RWPE2 (cell line): ENCODE results near the gene ATP6V0E1.

ENCODE experiments used
- ATAC-seq: fragments of 200-7000 bp; cut with Tn5 transposase; 3 replicates; pipeline ENCODE4 v1.9.1; 2021; ENCODE audit warnings: low read depth
- DNase-seq: peaks from one replicate; pipeline ENCODE4 v3.0.0-alpha.2; 2020; ENCODE audit warnings: low spot score
- H3K27ac ChIP-seq: fragments of 450-650 bp; 2 replicates; pipeline ENCODE4 v1.5.1; 2017; ENCODE audit warnings: mild to moderate bottlenecking; ENCODE audit not compliant: poor library complexity, severe bottlenecking
- H3K27me3 ChIP-seq: fragments of 250-450 bp; sonication (Bioruptor Pico); 2 replicates; pipeline ENCODE4 v1.5.1; 2021; ENCODE audit warnings: mild to moderate bottlenecking, moderate library complexity; ENCODE audit not compliant: insufficient read depth, poor library complexity, severe bottlenecking
- H3K36me3 ChIP-seq: fragments of 250-450 bp; sonication (Bioruptor Pico); 2 replicates; pipeline ENCODE4 v1.5.1; 2020; ENCODE audit warnings: low read depth, mild to moderate bottlenecking, moderate library complexity
- H3K4me1 ChIP-seq: fragments of 250-450 bp; sonication (Bioruptor Pico); 2 replicates; pipeline ENCODE4 v1.5.1; 2021; ENCODE audit warnings: mild to moderate bottlenecking, moderate library complexity; ENCODE audit not compliant: insufficient read depth, poor library complexity, severe bottlenecking
- H3K4me3 ChIP-seq: fragments of 250-450 bp; sonication (Bioruptor Pico); 2 replicates; pipeline ENCODE4 v1.5.1; 2021; ENCODE audit warnings: mild to moderate bottlenecking, moderate library complexity; ENCODE audit not compliant: severe bottlenecking
- H3K9me3 ChIP-seq: fragments of 250-450 bp; sonication (Bioruptor Pico); 2 replicates; pipeline ENCODE4 v1.5.1; 2021; ENCODE audit warnings: mild to moderate bottlenecking, moderate library complexity; ENCODE audit not compliant: severe bottlenecking
- CTCF ChIP-seq: fragments of 450-650 bp; IDR thresholded peaks from one replicate; pipeline ENCODE4 v1.5.1; 2017; ENCODE audit warnings: mild to moderate bottlenecking, moderate library complexity; ENCODE audit not compliant: poor library complexity, severe bottlenecking

Gene ATP6V0E1

GRCh38 chr5:172973127-172973916 is 10.2 kb upstream of the ATP6V0E1 start:
- no peak for ATAC-seq
- Histone ChIP-seq H3K4me3 (no peak overlapping the region), H3K4me1 (no peaks in the 10 kb centered on the region), H3K27ac (no peak overlapping the region), H3K9me3 (no peaks in the 10 kb centered on the region), H3K36me3 (peaks cover 15% of the 10 kb centered on the region), H3K27me3 (no peaks in the 10 kb centered on the region)
- DNase-seq: no peak
- TF ChIP-seq CTCF: no peak

GRCh38 chr5:172973931-172974330 is 9.6 kb upstream of the ATP6V0E1 start:
- H3K27ac ChIP-seq: no peak overlapping the region
- H3K27me3 ChIP-seq: no peaks in the 10 kb centered on the region
- TF ChIP-seq CTCF: no peak
- no peaks in the 10 kb centered on the region for H3K4me1 ChIP-seq
- H3K4me3 ChIP-seq: no peak overlapping the region
- no peak for ATAC-seq
- no peak for DNase-seq
- peaks cover 12% of the 10 kb centered on the region for H3K36me3 ChIP-seq
- no peaks in the 10 kb centered on the region for H3K9me3 ChIP-seq

- no peaks in the 10 kb centered on the region for H3K4me1 ChIP-seq
- H3K4me3 ChIP-seq: no peak overlapping the region
- H3K36me3 ChIP-seq: no peaks in the 10 kb centered on the region; the same call in 1 of the 2 replicates
- no peaks in the 10 kb centered on the region for H3K27me3 ChIP-seq
- TF ChIP-seq CTCF: no peak
- no peak for DNase-seq
- no peaks in the 10 kb centered on the region for H3K9me3 ChIP-seq
- H3K27ac ChIP-seq: no peak overlapping the region
- ATAC-seq: no peak
Measured at GRCh38 chr5:172975289-172975688, 8.3 kb upstream of the ATP6V0E1 start.

GRCh38 chr5:172979778-172980177 is 3.8 kb upstream of the ATP6V0E1 start:
- Histone ChIP-seq H3K27me3 (no peaks in the 10 kb centered on the region), H3K4me3 (no peak overlapping the region), H3K27ac (no peak overlapping the region), H3K4me1 (peaks cover 2% of the 10 kb centered on the region), H3K9me3 (no peaks in the 10 kb centered on the region), H3K36me3 (no peaks in the 10 kb centered on the region)
- no peak for ATAC-seq
- no peak for TF ChIP-seq CTCF
- DNase-seq: no peak

GRCh38 chr5:172981931-172982330 is 1.6 kb upstream of the ATP6V0E1 start:
- no peak overlapping the region for H3K27ac ChIP-seq
- ATAC-seq: no peak

More at GRCh38 chr5:172981931-172982330, 1.6 kb upstream of the ATP6V0E1 start:
- H3K9me3 ChIP-seq: no peaks in the 10 kb centered on the region
- no peaks in the 10 kb centered on the region for H3K27me3 ChIP-seq
- H3K4me3 ChIP-seq: no peak overlapping the region
- H3K36me3 ChIP-seq: peaks cover 17% of the 10 kb centered on the region
- no peak for TF ChIP-seq CTCF
- DNase-seq: no peak
- H3K4me1 ChIP-seq: peaks cover 9% of the 10 kb centered on the region
